Urothelium cell line (cell line): ENCODE data around the gene FAT1.

Source experiments
- DNase-seq: peaks from one replicate; pipeline ENCODE4 v3.0.0; 2011; ENCODE audit warnings: low spot score, mixed read lengths
- FAIRE-seq: peaks from 2 replicates; lab custom pipeline; 2011; peaks lifted over from hg19 to GRCh38; lab: Jason Lieb, UNC

Gene FAT1

DNA sequence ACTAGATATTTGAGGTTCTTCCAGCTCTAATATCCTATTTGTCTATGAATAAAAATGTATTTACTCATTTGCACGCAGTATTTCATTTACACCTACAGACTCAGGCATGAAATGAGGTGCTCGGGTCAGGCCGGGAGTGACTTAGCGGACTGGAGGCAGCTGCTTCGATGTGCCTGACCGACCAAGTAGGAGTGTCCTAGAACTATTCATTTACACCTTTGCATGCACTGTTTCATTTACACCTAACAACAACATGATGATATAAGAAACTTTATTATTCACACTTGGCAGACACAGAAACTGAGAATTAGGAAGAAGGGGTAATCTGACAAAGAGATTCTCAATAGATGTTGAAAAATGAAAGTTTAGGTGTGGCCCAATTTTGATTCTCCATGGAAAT lies 28.7 kb upstream of the FAT1 start:
- FAIRE-seq (no peak), DNase-seq (no peak)

DNA sequence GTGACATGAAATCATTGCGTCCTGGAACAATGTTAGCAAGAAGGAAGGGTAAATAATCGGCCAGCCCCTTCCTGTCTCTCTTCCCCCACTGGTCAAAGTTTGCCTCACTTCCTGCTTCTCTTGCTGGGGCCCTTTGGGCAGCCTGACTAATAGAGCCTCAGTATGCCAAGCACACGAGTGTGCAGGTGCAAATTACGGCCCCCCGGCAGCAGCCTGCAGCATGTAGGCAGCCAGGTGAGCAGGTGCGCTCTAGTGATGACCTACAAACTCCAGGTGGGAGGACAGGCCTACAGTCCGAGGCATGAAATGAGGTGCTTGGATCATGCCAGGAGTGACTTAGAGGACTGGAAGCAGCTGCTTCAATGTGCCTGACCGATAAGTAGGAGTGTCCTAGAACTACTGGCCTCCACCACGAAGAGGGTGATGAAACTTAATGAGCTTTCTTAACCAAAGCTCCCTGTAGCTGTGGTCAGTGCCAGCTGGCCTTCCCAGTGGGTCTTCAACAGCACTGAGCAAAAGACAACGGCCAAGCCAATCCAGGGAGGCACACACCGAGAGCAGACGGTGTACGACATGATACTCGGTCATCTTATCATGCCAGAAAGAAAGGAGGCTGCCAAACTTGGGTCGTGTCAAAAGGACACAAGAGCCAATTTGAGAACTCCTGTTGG lies 26.1 kb upstream of the FAT1 start:
- FAIRE-seq = no peak

DNA sequence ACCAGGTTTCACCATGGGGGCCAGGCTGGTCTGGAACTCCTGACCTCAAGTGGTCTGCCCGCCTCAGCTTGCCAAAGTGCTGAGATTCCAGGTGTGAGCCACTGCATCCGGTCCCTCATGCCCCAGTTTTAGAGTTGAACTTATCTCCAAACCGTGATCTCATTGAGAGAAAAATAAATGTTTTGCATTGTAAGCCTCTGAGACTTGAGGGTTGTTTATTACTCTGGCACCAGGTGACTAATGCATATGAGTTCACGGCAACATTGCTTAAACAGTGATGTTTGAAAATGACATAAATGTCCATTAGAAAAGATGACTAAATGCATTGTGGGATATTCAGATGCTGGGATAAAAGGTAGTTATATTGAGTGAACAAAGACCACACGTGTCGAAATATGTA lies 22.9 kb upstream of the FAT1 start:
- no peak for FAIRE-seq
- no peak for DNase-seq

More for the DNA sequence above, 26.1 kb upstream of the FAT1 start:
- no peak for DNase-seq

DNA sequence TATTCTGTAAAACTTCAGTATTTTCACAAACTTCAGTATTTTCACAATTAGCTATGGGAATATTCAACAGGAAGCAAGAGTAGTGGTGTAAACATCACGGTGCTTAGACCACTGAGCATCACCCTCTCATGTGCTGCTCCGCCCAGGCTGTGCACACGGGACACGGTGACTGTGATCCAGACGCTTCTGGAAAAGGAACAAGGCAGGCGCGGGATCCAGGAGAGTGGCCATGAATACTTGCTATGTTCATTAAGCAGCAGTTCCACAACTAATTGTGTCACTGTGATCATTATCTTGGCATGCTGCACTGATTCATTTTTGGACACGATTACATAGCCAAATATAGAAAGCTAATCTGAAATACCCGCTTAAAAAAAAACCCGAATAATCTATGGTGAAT lies 19.6 kb upstream of the FAT1 start:
- FAIRE-seq (no peak), DNase-seq (no peak)

DNA sequence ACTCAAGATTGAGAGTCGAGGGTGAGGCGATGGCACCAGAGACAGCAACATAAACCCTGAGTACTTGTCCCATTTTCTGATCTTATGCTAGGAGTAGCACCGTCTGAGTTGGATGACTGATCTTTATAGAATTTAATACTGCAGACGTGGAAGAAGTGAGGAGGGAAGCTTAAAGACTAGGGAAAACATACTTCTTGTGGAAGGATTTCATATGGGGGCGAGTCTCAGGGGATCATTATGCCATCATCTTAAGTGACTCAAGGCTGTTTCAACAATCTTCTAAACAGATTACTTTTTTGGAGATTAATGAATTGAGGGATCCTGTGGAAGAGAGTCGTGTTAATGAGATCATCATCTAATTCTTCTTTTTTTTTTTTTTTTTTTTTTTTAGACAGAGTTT lies 17.2 kb upstream of the FAT1 start:
- DNase-seq = no peak
- no peak for FAIRE-seq

DNA sequence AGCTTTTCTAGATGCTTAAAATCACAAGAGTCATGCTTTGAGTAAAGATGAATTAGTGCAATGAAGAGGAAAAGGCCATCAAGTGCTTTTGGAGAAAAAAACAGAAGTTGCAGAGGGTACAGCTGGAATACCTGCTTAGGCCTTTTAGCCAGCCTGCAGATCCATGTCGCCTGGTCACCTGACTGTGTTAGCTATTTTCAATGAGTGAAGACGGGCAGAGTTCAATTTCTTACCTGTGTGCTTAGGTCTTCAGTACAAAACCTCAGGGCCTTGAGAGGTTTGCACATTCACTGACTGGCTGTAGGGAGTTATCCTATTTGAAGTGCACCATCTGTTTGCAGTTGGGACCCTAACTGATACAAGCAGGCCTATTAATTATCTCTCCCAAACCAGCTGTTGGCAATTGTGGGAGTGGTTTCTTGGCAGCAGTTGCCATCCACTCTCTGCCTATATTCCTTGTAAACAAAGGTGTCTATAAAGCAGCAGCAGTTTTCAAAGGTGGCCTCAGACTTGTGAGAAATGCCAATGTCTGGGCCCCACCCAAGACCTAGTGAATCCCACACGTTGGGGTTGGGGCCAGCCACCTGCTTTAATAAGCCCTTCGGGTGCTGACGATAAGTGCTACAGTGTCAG lies 16.3 kb upstream of the FAT1 start:
- FAIRE-seq (no peak), DNase-seq (no peak)

DNA sequence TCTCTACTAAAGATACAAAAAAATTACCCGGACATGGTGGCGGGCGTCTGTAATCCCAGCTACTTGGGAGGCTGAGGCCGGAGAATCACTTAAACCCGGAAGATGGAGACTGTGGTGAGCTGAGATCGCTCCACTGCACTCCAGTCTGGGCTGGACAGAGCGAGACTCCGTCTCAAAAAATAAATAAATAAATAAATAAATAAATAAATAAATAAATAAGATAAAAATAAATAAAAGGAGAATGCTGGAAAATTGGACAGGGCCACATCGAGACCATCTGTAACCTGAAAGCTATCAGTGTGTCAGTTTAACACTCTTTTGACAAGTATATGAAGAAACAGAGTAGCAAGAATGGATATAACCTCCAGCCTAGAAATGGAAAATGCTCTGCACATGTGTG lies 15.7 kb upstream of the FAT1 start:
- FAIRE-seq (no peak), DNase-seq (no peak)

DNA sequence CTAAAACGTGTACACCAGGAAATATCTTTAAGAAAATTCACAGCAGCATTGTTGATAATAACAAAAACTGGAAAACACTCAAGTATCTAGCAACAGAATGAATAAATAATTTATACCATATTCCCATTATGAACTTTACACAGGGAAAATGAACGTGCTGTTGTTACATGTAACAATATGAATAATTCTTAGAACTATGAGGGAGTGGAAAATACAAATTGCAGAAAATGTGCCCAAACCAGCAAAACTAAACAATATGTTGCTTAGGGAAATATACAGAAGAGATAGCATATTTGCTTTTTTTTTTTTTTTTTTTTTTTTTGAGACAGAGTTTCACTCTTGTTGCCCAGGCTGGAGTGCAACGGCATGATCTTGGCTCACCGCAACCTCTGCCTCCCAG lies 14.8 kb upstream of the FAT1 start:
- no peak for FAIRE-seq
- no peak for DNase-seq

DNA sequence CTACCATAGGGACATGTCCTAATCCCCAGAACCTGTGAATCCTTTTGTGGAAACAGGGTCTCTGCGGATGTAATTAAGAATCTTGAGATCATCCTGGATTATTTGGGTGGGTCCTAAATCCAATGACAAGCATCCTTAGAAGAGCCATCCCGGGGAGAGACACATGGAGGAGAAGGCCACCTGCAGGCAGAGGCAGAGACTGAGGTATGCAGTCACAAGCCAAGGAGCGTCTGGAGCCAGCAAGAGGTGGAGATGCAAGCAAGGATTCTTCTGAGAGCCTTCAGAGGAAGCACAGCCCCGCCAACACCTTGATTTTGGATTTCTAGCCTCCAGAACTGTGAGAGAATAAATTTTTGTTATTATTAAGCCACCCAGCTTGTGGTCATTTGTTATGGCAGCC lies 13.8 kb upstream of the FAT1 start:
- FAIRE-seq = no peak
- no peak for DNase-seq

DNA sequence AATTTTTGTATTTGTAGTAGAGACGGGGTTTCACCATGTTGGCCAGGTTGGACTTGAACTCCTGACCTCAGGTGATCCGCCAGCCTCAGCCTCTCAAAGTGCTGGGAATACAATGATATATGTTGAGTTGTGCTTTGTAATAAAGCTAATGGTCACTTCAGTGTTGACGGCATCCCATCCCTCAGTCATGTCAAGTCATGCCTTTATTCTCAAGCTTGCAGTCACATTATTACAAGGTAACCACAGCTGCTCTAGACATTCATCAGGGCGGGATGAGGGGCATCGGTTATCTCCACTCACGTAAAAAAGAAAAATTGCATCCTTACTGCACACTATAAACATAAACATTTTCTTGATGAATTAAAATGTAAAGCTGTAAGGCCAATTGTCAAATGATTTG lies 12.8 kb upstream of the FAT1 start:
- FAIRE-seq (no peak), DNase-seq (no peak)

DNA sequence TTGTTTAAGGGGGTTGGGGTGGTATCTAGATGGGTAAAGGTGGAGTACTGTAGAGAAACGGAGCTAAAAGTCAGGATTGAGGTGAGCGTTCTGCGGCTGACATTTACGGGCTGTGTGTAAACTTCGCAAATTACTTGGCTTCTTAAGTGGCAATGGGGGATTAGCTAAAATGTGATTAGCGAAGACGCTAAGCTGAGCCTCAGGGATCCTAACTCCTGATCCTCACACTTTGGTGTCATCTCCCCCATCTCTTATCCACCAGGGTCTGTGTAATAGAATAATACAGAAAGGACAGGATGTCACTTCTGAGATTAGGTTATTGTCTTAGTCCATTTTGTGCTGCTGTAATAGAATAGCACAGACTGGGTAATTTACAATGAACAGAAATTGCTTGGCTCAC lies 10.6 kb upstream of the FAT1 start:
- DNase-seq (no peak), FAIRE-seq (no peak)

DNA sequence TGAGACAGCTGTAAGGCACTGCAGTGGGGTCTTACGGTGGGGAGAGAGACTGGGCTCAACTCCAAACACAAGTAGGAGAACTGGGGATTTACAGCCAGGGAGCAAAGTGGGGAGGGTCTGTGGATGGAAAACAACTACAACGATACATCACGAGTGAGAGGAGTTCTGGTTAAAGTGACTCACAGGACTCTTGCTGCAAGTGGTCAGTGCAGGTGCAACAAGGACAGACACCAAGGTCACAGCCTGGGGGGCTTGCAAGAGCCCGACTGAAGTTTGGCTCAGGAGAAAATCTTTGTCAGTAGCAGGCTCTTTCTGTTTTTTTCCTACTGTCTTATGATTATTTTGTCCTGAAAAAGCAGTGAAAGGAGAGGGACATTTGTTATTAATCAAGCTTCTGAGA lies 10.1 kb upstream of the FAT1 start:
- FAIRE-seq = no peak
- no peak for DNase-seq

DNA sequence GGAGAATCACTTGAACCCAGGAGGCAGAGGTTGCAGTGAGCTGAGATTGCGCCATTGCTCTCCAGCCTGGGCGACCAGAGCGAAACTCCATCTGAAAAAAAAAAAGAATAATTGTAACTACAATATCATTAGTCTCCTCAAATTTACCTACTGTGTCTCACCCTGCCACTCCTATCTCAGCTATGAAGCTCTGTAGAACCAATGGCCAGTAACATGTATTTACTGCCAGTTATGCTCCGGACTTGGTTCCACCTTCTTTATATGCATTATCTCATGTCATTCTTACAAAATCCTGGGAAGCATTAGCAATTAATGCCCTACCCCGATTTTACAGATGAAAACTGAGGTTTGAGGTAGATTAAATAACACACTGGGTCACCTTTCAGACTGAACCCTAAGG lies 7.0 kb upstream of the FAT1 start:
- FAIRE-seq (no peak), DNase-seq (no peak)

DNA sequence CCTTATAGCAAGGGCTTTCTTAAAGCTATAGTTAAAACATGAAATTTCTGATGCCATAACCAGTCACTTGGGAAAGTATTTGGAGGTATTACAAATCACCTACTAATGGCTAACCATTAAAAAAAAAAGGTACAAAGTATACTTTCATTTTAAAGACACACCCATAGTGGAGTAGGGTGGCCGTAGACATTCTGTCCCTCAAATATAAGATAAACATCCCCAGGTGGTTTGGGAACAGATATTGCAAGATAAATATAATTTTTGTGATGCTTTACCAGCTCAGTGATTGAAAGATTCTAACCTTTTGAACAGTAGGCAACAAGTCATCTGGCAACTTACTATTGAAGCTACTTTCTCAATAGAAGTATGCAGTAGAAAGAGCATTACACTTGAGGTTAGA lies 6.2 kb upstream of the FAT1 start:
- FAIRE-seq = no peak
- no peak for DNase-seq

DNA sequence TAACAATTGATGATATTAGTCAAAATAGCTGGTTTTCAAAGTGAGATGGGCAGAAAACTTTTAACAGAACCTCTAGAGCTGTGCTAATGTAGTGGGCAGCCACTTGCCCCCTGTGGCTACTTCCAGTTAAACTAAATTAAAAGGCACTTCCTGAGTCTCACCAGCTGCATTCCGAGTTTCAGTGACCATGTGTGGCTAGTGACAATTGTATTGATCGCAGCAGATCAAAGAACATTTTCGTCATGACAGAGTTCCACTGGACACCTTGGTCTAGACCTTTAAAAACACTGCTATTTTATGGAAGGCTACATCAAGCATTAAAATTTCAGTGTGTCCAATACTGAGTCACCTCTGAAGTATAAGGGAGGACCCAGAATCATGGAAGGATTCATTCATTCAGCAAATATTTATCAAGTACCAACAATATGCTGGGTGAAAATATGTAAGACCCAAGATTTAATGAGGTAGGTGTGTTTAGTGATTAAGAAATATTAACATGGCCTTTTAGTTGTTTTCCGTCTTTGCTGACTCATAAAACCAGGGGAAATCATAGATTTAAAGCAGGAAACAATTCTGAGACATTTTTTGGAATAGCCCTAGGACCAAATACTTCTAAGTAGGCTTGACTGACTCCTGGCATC lies 5.1 kb upstream of the FAT1 start:
- FAIRE-seq (no peak), DNase-seq (no peak)

DNA sequence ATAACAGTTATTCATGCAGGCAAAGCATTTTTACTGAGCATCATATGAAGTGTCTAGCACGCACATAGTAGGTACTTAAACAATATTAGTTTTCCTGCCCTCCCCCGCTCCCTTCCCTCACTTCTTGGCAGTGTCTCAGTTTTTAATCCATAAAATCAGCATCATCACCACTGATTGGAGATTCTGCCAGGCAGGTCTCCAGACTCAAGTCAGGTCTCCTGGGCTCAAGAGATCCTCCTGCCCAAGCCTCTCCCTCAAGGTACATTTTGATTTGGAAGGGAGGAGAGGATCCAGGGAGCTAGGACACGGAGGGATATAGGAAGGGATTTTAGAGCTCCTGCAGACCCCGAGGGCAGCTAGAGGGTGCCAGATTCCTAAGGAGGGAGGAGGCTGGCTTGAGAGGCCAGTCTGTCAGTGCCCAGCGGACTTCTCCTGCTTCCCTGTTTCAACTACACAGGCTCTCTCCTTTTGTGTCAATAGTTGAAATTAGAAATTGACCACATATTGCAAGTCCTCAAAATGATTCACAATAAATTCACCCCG lies 4.4 kb upstream of the FAT1 start:
- FAIRE-seq = no peak
- DNase-seq = no peak

DNA sequence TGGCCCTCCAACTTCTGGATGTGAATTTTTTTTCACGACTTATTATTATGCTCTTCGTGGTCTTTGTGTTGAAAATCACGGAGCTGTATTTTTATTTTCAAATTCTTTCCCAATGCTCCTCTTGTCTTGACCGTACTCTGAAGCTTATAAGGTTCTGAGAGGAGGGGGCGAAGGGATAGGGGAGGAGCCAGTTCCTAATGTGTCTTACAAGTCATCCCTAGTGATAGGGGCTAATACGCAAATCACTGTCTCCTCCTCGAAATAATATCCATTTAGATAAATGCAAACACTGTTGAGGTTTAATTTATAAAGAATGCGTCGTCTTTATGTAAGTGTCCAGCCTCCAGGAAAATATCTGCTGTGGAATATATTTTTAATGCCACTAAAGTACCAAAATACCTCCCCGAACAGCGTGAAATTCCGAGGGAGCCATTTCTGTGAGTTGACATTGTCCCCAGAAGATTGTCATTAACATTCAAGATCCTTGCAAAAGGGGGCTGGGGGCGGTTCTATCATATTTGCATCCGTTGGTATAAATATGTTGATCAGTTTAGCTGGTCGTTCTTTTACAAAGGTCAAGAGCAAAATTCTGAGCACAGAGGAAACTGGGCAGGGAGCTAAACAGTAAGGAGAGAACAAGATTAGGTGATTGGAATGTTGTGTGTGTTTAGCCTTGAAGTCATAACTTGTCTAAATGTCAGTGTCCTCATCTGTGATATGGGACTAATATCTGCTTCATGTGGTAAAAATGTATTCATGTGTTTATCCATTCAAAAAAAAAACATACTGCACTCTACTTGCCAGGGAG lies 3.7 kb upstream of the FAT1 start:
- no peak for DNase-seq
- FAIRE-seq = no peak

DNA sequence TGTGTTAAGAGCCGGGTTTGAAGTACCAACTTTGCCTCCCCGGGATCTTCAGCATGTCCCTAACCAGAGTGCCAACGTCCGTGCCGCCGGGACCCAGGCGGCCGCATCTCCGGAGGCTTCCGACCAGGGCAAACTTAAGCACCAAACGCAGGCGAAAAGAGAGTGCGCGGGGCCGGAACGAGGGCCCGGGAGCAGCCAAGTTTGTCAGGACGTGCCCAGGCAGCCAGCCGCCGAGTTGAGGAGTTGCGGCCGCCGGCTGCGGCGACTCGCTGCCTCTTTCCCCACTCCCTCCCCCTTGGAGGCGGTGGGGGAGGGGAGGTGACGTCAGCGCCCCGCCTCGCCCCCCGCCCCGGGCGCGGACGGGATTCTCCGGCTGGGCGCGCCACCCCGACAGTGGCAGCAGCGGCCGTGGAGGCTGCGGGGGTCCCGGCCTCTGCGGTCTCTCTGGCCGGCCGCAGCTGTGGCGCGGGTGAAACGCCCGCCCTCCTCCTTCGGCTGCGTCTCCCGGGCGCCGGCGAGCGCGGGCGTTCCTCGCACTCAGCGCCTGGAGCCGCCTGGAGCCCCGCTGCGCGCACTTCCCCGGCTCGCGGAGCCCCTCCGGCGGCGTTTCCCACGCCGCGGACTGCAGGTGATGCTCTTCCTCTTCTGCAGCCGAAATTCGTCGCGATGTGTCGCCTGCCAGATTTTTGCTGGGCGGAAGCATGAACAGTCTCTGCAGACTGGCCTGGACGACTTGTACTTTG lies 2.9 kb upstream of the FAT1 start:
- DNase-seq (no peak), FAIRE-seq (no peak)

DNA sequence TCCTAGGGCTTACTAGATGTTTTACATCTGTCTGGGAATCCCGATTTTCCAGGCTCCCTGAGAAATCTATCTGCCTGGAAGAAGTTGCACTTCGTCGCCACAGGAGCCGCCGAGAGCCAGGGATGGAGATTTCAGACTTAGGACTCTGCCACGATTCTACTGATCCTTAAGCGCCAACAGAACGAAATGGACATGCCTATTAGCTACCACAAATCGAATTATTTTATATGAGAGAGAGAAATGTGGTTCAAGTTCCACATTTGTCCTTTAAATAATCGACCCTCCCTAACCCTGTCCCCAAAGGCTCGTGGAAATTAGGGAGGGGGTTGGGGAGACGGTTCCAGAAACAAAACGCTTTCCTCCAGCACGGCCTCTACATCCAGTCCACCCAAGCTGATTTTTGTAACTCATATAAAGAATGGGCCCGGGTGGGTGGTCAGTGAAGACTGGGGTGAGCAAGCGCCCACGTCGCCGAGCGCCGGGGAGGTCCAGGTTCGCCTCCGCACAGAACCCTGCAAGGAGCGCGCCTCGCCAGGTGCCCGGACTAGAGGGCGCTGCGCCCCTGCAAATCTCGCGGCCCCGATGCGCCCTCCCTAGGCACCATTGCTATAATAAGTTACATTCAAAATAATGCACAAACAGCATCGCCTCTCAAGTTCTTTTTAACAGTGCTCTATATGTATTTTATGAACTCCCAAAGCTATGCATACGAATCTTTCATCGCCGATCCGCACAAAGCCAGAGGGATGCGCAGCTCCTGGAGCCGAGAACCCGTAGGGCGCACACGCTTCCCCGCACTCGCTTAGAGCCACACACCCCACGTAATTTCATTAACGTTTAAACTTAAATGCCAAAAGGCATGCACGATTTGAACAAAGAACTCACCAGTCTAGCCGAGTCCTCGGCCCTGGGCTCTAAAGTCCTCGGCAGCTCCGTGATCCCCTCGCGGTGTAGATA lies 2.1 kb upstream of the FAT1 start:
- FAIRE-seq (no peak), DNase-seq (no peak)
